HG03095 (cell line): Measurements from ENCODE around the gene CGB1.
"Not testable (repeated sequence)": the region's sequence is repeated elsewhere in the genome, so short reads cannot be mapped to it uniquely, and the experiment has no call there.

Experiments used
- ATAC-seq: cut with Tn5 transposase; IDR thresholded peaks from one replicate; pipeline ENCODE4 v1.9.1; 2021; ENCODE audit warnings: moderate library complexity; ENCODE audit not compliant: unreplicated experiment

CGB1 gene

GRCh38 chr19:49025088-49025487 is 11.6 kb downstream of the CGB1 start:
- ATAC-seq: not testable (repeated sequence)

- not testable (repeated sequence) for ATAC-seq
Observed at GRCh38 chr19:49024233-49024632, 12.5 kb downstream of the CGB1 start, which contains the start of gene CGB3. Gene CGB3 (minus strand): TSS chr19:49024333. CDS start chr19:49023971, 362 bp downstream.

GRCh38 chr19:49022116-49022515 is 14.6 kb downstream of the CGB1 start:
- ATAC-seq: no peak

- ATAC-seq: no peak
Observed at GRCh38 chr19:49020931-49021895, 15.5 kb downstream of the CGB1 start.

- ATAC-seq: no peak
Observed at GRCh38 chr19:49020342-49020741, 16.4 kb downstream of the CGB1 start.

GRCh38 chr19:49019242-49019932 is 17.3 kb downstream of the CGB1 start:
- ATAC-seq: no peak

- not testable (repeated sequence) for ATAC-seq
Observed at GRCh38 chr19:49018388-49019241, 18.1 kb downstream of the CGB1 start.

- no peak for ATAC-seq
Observed at GRCh38 chr19:49017666-49018351, 18.9 kb downstream of the CGB1 start.

GRCh38 chr19:49017041-49017665 is 19.5 kb downstream of the CGB1 start, which contains the start of gene LHB:
Gene LHB (minus strand): TSS chr19:49017091. CDS start chr19:49017081, 10 bp downstream.
- ATAC-seq: no peak

- ATAC-seq: no peak
Observed at GRCh38 chr19:49016067-49016839, 20.4 kb downstream of the CGB1 start.

GRCh38 chr19:49014870-49015255 is 21.8 kb downstream of the CGB1 start:
- no peak for ATAC-seq

GRCh38 chr19:49014123-49014869 is 22.4 kb downstream of the CGB1 start:
- ATAC-seq: no peak

GRCh38 chr19:49011194-49011593 is 25.5 kb downstream of the CGB1 start:
- ATAC-seq: no peak

- ATAC-seq: no peak
Observed at GRCh38 chr19:49010453-49010852, 26.2 kb downstream of the CGB1 start.

GRCh38 chr19:49009828-49010227 is 26.9 kb downstream of the CGB1 start:
- no peak for ATAC-seq

- ATAC-seq: no peak
Observed at GRCh38 chr19:49006905-49007304, 29.8 kb downstream of the CGB1 start.

GRCh38 chr19:49004964-49005614 is 31.6 kb downstream of the CGB1 start:
- no peak for ATAC-seq

GRCh38 chr19:49004133-49004532 is 32.6 kb downstream of the CGB1 start:
- ATAC-seq: no peak
